Femur (tissue), 1 donor: ENCODE measurements around the gene SEZ6L.

Experiments used
- DNase-seq: peaks from one replicate; pipeline ENCODE4 v3.0.0-alpha.2; 2017

SEZ6L gene

GRCh38 chr22:26342745-26343410 is 173.6 kb downstream of the SEZ6L start:
- DNase-seq = no peak

- no peak for DNase-seq
These were observed 176.2 kb downstream of the SEZ6L start for GRCh38 chr22:26345496-26345895.

- DNase-seq = no peak
These were observed 179.7 kb downstream of the SEZ6L start for GRCh38 chr22:26348810-26349526.

GRCh38 chr22:26354707-26355106 is 185.4 kb downstream of the SEZ6L start:
- no peak for DNase-seq

GRCh38 chr22:26357281-26357680 is 188.0 kb downstream of the SEZ6L start:
- no peak for DNase-seq

GRCh38 chr22:26357813-26358212 is 188.6 kb downstream of the SEZ6L start:
- DNase-seq = no peak

- no peak for DNase-seq
These were observed 189.9 kb downstream of the SEZ6L start for GRCh38 chr22:26359156-26359555.

GRCh38 chr22:26360169-26360885 is 191.1 kb downstream of the SEZ6L start:
- DNase-seq = peak; percentile 66

- no peak for DNase-seq
These were observed 193.2 kb downstream of the SEZ6L start for GRCh38 chr22:26362471-26362870.

- peak; percentile 60 for DNase-seq
These were observed 195.1 kb downstream of the SEZ6L start for GRCh38 chr22:26364066-26365015.

- DNase-seq = no peak
These were observed 198.4 kb downstream of the SEZ6L start for GRCh38 chr22:26367402-26368245.

- DNase-seq = no peak
These were observed 203.6 kb downstream of the SEZ6L start for GRCh38 chr22:26372890-26373289.

GRCh38 chr22:26374391-26375026 is 205.2 kb downstream of the SEZ6L start:
- no peak for DNase-seq

- no peak for DNase-seq
These were observed 208.0 kb downstream of the SEZ6L start for GRCh38 chr22:26377170-26377830.

GRCh38 chr22:26380072-26380830 is 211.0 kb downstream of the SEZ6L start:
- DNase-seq = no peak

GRCh38 chr22:26382782-26383181 is 213.5 kb downstream of the SEZ6L start:
- no peak for DNase-seq

GRCh38 chr22:26383968-26384556 is 214.8 kb downstream of the SEZ6L start:
- no peak for DNase-seq

GRCh38 chr22:26385164-26385563 is 215.9 kb downstream of the SEZ6L start:
- no peak for DNase-seq

- no peak for DNase-seq
These were observed 219.9 kb downstream of the SEZ6L start for GRCh38 chr22:26389125-26389524.
